Frontal cortex (tissue), 4 donors: Measurements from ENCODE around the gene ABCC4. TPM values are rescaled to one million over a fixed set of nuclear protein-coding genes. Genes with fewer than 3 reads are reported as not detected.

Experiments
- DNase-seq, 2 donors: peaks; one replicate each; pipeline ENCODE4 v3.0.0; 2012; ENCODE audit warnings: low spot score in 2 of 2
- FAIRE-seq: peaks from 2 replicates; lab custom pipeline; 2012; peaks lifted over from hg19 to GRCh38; lab: Jason Lieb, UNC
- total RNA-seq: library from RNA; depleted of rRNA; stranded (reverse); fragments of >200 nt; gene quantifications from one replicate; pipeline ENCODE4 v1.2.3, GENCODE V29; 2014
- donor health status: control.
- donor health status: control.
- donor health status: control.

ABCC4 gene
- total RNA-seq, 1 donor from 2014 or later: 9.0 TPM

DNA sequence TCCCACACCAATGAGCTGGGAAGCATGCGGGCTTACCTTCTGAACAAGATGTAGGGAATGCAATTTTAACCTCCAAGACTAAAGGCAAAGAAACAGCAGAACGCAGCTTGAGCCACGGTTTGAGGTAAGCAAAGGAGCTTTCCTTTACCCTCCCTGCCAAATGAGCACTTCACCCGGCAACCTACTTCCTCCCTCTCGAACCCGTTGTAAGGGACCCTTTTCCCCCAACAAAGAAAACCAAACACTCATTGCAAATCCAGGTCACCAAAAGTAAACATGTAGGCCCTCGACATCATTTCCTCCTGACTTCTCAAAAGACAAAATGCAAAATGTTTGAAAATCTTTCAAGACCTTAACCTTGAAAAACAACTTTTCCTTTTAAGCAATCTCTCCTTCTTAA, 65.3 kb downstream of the ABCC4 start:
- FAIRE-seq: no peak
- no peak for DNase-seq

DNA sequence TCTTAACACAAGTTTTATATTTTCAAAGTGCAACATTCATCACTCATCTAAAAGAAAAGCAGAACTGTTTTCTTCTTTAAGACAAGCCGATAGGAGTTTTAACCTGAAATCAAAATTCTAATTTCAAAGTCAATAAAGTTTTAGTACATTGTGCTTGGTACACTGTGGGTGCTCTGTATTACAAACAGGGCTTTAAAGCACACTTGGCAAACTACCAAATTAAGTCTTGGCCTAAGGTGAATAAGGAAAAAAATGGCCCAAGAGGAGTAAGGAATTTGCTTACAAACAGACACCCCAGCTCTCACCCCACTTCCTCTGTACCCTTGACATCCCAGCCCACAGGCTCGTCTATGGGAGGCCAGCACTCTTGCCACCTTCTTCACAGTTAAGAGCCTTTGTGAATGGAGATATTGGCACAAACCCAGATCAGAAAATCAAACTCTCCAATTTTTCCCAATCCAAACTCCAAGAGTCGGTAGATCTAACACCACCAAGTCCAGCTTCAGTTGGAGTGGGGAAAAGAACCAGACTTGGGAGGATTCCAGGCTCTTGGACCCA, 66.0 kb downstream of the ABCC4 start:
- DNase-seq (no peak), FAIRE-seq (no peak)

DNA sequence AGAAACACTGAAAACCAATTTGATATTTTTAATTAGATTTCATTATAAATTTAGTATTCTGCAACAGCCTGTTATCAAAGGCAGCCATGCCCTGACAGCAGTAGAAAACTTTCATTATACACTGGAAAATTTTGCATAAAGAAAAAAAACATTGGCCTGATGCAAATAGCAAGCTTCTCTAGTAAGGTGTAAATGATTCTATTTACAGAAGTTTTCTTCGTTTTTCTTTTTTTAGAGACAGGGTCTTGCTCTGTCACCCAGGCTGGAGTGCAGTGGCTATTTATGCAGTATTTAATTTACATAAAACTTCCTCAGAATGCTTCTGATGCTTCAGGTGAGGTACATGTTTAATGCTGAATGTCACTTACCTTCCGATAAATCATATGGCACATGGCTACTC, 67.0 kb downstream of the ABCC4 start:
- FAIRE-seq (no peak), DNase-seq (no peak)

DNA sequence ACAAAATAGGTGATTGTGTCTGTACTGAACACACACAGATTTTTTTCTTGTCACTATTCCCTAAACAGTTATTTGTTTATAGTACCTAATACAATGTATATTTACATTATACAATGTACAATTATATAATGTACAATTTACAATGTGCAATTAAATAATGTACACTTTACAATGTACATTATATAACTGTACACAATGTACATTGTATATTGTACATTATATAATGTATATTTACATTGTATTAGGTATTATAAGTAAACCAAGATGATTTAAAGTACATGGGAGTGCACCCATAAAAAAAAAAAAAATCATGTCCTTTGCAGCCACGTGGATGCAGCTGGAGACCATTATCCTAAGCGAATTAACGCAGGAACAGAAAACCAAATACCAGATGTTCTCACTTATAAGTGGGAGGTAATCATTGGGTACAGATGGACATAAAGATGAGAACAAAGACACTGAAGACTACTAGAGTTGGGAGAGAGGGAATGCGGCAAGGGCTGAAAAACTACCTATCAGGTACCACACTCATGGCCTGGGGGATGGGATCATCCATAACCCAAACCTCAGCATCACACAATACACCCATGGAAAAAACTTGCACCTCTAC, 68.1 kb downstream of the ABCC4 start:
- FAIRE-seq: no peak

DNA sequence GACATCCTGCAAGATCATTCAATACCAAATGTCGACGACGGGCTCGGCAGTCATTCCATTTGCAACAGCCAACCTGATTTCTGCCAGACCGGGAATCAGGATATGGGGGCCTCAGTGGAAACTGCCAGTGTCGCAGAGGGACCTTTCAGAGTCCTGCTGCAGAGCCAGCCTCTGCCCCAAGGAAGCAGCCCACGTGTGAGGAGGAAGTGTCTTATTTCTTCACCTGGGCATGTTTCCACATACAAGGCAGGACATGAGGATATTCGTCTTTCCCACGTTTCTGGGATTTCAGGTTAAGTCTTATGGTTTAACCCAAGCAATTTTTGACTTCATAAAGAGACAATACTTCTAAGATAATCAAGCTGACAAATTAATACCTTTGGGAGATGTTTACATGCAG, 69.9 kb downstream of the ABCC4 start:
- DNase-seq (no peak), FAIRE-seq (no peak)

More for the DNA sequence above, 68.1 kb downstream of the ABCC4 start:
- DNase-seq: no peak

DNA sequence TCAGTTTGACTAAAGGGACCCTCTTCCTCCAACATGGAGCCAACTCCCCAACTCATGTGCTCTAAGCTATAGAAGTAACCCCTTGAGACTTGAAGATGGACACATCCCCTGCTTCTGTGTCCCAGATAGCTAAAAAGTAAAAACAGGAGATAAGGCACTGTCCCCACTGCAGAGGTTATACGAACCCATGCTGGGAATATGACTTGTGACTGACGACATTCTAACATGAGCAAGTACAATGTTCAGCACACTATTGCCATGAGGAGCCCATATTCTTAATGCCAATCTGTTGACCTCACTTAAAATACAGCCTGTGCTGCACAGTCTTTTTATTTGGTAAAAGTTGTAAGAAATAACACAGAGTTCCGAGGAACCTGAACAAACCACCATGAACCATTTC, 71.4 kb downstream of the ABCC4 start:
- DNase-seq (no peak), FAIRE-seq (no peak)

DNA sequence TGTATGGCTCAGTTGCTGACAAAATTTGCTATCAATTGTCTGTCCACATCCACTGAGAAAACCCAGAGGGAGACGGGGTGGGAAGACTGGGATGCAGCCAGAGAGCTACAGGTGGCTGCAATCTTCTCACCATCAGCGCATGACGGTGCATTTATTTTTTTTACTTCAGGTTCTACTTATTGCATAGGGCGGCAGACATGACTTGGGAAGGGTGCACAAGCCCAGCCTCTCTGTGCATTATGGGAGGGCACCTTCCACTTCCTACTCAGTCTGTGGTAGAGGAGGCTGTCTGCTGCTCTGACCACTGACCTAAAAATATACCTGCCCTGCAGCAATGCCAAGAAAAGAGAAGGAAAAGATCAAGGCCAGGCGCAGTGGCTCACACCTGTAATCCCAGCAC, 73.1 kb downstream of the ABCC4 start:
- FAIRE-seq (no peak), DNase-seq (no peak)

DNA sequence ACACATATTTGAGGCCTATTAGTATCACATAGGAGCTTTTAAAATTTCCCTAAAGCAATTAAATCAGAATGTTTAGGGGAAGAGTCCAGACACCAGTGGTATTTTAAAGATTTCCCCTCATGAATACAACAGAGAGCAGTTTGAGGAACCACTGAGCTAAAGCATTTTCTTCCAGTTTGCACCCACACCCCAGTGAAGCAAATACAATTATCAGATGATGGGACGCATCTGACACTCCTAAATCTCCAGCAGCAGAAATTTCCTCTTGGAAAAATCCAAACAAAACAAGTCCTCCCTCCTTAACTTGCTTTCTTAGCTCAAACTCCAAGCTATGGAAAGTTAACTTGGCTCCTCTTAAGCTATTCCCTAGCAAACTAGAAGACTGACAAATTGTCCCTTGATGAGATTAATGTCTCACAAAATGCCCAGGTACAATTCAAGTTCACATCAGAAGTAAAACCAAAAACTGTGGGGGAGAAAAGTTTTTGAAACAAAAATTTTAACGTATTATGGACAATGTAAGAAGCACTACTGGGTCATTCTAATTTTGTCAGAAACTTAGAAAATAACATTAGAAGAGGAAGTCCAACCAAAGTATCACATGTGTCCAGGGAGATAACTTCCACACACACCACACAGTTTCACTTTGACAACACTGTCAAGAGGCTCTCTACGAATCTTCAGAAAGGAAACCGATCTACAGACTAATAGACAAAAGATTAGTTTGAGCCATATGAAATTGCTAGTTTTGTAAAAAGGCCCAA, 74.1 kb downstream of the ABCC4 start:
- DNase-seq (no peak), FAIRE-seq (no peak)

DNA sequence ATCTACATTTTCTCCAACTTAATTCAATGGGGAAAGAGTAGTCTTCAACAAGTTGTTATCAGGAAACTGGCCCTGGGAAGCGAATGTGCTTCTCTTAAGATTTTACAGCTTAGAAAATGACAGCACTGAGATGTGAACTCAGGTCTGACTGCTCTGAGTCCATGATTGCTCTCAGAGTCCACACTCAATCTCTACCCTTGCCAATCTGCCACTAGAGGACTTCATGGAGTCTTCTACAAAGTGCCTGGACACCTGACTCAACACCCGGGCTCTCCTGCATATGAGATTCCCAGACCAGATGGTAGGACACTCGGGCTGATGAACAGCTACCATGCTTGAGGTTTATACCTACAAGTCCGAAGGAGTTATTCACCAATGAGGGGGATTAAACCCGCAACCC, 74.8 kb downstream of the ABCC4 start:
- DNase-seq (no peak), FAIRE-seq (no peak)

DNA sequence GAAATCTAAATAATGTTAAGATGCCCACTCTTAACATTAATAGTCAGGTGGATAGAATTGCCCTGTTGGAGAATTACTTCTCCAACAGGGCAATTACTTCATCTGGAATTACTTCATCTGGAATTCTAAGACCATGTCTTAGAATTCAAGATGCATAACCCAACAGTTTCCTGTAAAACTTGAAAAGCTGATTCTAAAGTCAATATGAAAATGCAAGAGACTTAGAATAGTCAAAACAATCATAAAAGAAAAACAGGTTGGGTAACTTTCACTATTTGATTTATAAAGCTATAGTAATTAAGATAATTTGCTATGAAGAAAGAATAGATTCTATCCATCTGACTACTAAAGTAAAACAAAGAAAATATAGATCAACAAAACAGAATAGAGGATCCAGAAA, 75.2 kb downstream of the ABCC4 start:
- FAIRE-seq (no peak), DNase-seq (no peak)

DNA sequence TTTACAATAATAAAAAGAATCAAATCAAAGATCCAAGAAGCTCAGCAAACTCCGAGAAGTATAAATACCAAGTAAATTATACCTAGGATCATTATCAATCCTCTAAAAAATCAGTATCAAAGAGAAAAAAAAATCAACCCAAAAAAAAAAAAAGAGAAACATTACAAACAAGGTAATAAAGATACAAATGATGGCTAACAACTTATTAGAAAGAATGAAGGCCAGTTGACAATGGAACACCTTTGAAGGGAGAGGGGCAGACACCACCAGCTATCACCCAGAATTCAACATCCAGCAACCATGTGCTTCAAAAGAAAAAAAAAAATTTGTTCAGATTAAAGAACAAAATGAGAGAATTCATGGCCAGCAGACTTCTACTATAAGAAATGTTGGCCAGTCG, 77.2 kb downstream of the ABCC4 start:
- DNase-seq (no peak), FAIRE-seq (no peak)

DNA sequence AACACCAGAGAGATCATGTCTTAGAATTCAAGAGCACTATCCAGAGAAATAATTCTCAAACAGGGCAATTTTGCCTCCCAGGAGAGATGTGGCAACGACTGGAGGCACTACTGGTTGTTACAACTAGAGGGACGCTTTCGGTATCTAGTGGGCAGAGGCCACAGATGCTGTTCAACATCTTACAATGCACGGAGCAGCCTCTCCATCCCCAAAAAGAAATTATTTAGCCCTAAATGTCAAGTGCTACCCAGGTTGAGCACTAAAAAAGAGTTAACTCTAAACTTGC, 78.6 kb downstream of the ABCC4 start:
- FAIRE-seq: no peak
- DNase-seq: no peak

DNA sequence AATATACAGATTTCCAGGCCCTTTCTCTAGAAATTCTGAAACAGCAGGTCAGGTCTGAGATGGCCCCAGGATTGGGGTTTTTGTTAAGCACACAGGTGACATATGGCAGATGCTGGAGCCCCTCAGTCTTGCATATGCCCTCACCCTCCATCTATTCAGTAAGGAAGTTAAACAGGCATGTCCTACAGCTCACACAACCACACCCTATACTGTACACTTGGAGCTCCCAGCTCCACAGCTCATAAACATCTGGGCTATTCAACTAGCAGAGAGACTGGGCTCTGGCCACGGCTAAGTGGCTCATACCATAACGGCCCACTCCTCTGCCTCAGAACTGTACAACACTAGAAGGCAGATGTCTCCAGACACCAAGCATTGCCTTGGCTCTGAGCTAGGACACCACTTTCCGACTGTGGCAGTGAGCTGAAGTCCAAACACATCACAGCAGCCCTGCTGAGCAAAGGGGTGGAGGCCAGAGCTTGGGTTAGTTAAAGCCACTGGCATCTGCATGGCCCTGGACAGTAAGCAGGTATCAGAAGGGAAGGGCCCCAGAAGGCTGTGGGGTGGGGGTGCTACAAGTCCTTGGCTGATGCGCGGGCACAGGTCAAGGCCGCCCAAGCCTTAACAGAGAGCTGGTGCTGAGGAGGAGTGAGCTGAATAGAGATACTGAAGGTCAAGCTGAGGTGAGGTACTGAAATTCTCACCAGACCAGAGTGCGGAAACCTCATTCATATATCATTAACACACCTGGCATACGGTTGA, 79.1 kb downstream of the ABCC4 start:
- DNase-seq: no peak

DNA sequence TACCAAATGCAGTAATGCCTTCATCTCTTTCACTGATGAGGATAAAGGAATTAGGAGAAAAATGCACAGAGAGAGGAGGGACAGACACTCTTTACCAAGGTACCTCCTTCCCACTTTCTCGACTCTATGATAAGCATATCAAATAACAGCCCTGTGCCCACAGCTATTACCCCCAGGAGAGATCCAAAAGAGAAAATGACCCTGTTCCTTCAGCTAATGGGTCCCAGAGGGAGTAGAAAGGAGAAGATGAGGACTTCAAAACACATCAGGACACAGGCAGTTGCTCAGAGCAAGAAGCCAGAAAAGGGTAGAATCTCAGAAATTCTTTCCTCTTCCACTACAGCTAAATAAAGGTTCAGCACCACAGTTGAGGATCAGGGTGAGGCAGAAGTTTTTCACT, 80.6 kb downstream of the ABCC4 start:
- no peak for FAIRE-seq
- DNase-seq: no peak

More for the DNA sequence above, 79.1 kb downstream of the ABCC4 start:
- FAIRE-seq: no peak

DNA sequence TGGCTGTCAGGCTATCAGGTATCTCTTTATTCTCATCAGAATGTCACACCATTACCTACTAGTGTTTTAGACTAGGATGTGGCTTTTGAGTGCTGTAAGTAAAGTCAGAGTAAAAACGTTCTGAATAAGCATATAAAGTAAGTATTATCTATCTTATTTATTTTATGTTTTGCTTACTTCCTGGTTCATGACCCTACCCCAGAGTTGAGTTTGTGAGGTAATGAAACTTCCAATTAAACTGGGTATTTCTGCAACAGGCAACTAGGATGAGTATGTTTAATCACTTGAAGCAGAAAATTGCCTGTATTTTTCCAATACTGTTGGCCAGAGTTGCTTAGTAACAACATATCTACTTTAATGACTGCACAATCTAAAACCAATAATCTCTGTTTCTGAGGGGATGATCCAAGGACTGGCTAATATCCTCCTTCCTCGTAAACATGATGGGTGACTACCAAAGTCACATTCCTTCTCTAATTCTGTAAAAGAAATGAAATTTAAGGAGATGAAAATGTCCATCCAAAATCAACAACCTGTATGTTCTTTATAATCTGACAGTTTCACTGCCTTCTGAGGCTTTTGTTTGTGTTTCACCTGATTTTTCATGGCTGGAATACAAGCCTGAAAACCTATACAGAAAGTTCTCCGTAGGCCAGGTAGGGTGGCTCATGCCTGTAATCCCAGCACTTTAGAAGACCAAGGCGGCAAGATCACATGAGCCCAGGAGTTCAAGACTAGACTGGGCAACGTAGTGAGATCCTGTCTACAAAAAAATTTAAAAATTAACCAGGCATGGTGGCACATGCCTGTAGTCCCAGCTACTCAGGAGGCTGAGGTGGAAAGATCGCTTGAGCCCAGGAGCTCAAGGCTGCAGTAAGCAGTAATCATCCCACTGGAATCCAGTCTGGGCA, 83.1 kb downstream of the ABCC4 start:
- FAIRE-seq: no peak
- DNase-seq: no peak

DNA sequence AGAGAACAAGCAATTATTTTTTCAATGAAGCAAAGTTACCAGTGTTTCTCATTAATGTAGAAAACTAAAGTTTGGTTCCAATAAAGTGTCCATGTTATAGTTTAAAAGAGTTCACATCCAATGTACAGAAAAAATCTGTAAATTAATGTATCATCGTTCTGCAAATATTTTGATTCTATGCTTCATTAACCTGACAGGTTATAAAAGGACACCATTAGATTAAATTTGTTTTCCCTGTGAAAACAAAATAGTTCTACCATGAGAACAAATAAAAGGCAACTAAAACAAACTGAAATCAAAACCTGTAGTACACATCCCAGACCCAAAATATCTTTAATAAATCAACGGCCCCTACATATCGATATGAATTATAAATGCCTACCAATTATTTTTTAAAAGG, 85.1 kb downstream of the ABCC4 start:
- FAIRE-seq (no peak), DNase-seq (no peak)

DNA sequence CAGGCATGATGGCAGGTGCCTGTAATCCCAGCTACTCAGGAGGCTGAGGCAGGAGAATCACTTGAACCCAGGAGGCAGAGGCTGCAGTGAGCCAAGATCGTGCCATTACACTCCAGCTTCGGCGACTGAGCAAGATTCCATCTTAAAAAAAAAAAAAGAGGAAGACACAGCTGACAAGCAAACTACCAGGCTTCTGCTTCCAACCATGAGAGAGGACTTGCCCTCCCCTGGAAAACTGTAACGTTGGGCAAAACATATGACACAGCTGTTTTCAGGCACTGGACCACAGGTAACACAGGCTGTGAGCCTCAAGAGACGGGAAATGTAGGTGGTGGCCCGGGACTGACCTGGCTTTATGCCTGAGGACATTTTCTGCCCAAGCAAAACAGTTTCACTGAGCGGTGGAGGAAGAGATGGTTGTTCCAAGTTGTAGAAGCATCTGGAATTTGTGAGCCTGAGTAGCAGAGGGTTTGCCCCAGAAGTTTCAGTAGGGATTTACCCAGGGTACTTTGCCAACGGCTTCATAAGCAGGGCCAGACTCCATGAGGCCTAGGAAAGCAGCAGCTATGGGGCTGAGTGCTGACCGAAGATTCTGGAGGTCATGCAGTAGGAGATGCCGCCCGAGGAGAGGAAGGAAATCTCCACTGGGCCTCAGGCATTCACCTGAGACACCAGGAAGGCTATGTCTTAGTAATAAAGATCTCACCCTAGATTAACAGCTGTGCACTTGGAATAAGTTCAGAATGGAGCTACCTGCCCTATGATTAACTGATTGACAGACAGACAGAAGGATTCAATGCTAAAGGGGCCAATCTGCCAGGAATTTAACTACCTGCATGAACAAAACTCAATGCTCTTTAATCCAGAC, 88.0 kb downstream of the ABCC4 start:
- DNase-seq (no peak), FAIRE-seq (no peak)

DNA sequence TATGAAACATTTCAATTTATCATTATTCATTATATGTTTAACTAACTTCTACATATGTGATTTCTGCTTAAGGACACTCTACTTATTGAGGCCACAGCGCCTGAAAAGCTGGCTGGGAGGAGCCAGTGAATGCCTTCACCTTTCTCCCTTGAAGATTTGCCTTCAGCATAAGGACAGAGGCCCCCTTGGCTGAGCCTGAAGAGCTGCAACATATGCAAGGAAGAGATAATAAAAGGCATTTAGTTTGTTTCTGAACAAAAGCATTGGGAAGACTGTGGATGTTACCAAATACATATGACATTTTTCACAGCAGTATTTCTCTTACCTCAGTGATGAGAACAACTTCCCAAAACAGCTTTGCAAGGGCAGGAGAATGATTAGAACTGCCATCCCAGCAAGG, 92.1 kb downstream of the ABCC4 start:
- no peak for FAIRE-seq
- DNase-seq: no peak

DNA sequence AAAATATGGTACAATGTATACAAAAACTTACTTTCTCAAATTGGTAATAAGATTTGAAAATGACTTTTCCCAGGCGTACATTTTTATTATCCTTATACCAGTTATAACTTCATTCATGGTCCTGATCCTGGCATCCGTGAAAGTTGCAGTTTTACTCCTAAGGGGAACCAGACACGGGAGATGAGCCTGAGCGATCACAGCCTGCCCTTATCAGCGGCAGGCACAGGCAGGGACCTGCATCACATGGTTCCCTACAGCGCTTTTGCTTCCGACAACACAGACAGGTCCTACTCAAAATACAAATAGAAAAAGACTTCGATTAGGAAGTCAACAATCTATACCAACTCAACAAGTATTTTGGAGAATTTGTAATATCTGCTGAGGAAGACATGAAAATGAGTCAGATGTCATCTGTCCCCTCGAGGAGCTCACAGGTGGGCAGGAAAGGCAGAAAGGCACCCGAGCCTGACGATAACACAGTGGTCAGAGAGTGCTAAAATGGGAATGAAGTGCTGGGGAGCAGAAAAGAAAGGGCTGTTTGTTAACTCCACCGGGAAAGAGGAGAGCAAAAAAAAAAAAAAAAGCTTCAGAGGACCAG, 93.4 kb downstream of the ABCC4 start:
- no peak for FAIRE-seq

More for the DNA sequence above, 93.4 kb downstream of the ABCC4 start:
- DNase-seq: no peak
